Stimulated activated CD4-positive, alpha-beta T cell treated with anti-CD3 and anti-CD28 coated beads, Interleukin-12 subunit alpha, Interleukin-12 subunit beta, amount 100 ng/mL, for 24 hours (primary cell): Measurements from ENCODE around the gene USP8.
"Not testable (repeated sequence)": the region's sequence is repeated elsewhere in the genome, so short reads cannot be mapped to it uniquely, and the experiment has no call there.

Source experiments
- DNase-seq, 2 experiments: peaks; one replicate each; pipeline ENCODE4 v3.0.0-alpha.2; 2020; ENCODE audit warnings: low read depth in 2 of 2

Gene USP8

GRCh38 chr15:50440932-50441331, 16.7 kb downstream of the USP8 start:
- DNase-seq = no peak

GRCh38 chr15:50452927-50453326, 28.7 kb downstream of the USP8 start:
- no peak for DNase-seq

- no peak for DNase-seq
Observed at GRCh38 chr15:50458348-50459112, 34.3 kb downstream of the USP8 start.

GRCh38 chr15:50463423-50464358, 39.5 kb downstream of the USP8 start:
- DNase-seq = no peak

- DNase-seq = no peak
Observed at GRCh38 chr15:50471072-50471471, 46.9 kb downstream of the USP8 start.

GRCh38 chr15:50476143-50476542, 51.9 kb downstream of the USP8 start:
- DNase-seq = no peak

- DNase-seq = no peak
Observed at GRCh38 chr15:50484781-50485180, 60.6 kb downstream of the USP8 start.

- no peak for DNase-seq
Observed at GRCh38 chr15:50485389-50485788, 61.2 kb downstream of the USP8 start.

GRCh38 chr15:50487287-50487686, 63.1 kb downstream of the USP8 start:
- DNase-seq = no peak

- no peak for DNase-seq
Observed at GRCh38 chr15:50493625-50494024, 69.4 kb downstream of the USP8 start.

GRCh38 chr15:50494547-50494946, 70.3 kb downstream of the USP8 start:
- not testable (repeated sequence) for DNase-seq

GRCh38 chr15:50496692-50497091, 72.5 kb downstream of the USP8 start:
- no peak for DNase-seq

GRCh38 chr15:50500352-50500751, 76.1 kb downstream of the USP8 start:
- no peak for DNase-seq

- DNase-seq = no peak
Observed at GRCh38 chr15:50501815-50502214, 77.6 kb downstream of the USP8 start.

- DNase-seq = no peak
Observed at GRCh38 chr15:50503144-50503543, 78.9 kb downstream of the USP8 start.

GRCh38 chr15:50505656-50506055, 81.5 kb downstream of the USP8 start:
- DNase-seq = not testable (repeated sequence)

- DNase-seq = no peak
Observed at GRCh38 chr15:50506121-50506520, 81.9 kb downstream of the USP8 start.

GRCh38 chr15:50513001-50513400, 88.8 kb downstream of the USP8 start:
- no peak for DNase-seq

GRCh38 chr15:50519740-50520425, 95.7 kb downstream of the USP8 start:
- DNase-seq = no peak

GRCh38 chr15:50523851-50524251, 99.6 kb downstream of the USP8 start:
- no peak for DNase-seq

GRCh38 chr15:50531163-50531562, 107.0 kb downstream of the USP8 start:
- no peak for DNase-seq

- DNase-seq = no peak
Observed at GRCh38 chr15:50531766-50532165, 107.6 kb downstream of the USP8 start.
